IMR-90 (cell line): ENCODE measurements around the gene CKAP5. TPM values are rescaled to one million over a fixed set of nuclear protein-coding genes. Genes with fewer than 3 reads are reported as not detected.

Experiments
- ATAC-seq: fragments of 200-7000 bp; cut with Tn5 transposase; 2 replicates; pipeline ENCODE4 v1.9.1; 2020; ENCODE audit warnings: low read depth, mild to moderate bottlenecking, moderate library complexity
- BruUV-seq: library from RNA; stranded (reverse); fragments of 400-500 nt; replicated peaks from 2 replicates; lab custom pipeline; 2021; lab: Mats Ljungman, UMichigan
- CTCF ChIA-PET: fragments of 300-600 bp; formaldehyde crosslinking; extraction: SDS; loops from one replicate; lab custom pipeline; 2021; ENCODE audit warnings: antibody characterized with exemption; lab: Yijun Ruan, JAX
- POLR2A ChIA-PET: fragments of 300-600 bp; sonication (Branson Sonifier 250); formaldehyde crosslinking; loops from one replicate; lab custom pipeline; 2022; ENCODE audit warnings: antibody characterized with exemption; ENCODE audit not compliant: unreplicated experiment; lab: Charles Lee
- DNase-seq: peaks from one replicate; pipeline ENCODE4 v3.0.0; 2013
- H2AFZ ChIP-seq: replicated peaks from 2 replicates; pipeline ENCODE3; 2013; ENCODE audit warnings: low read length, mild to moderate bottlenecking; ENCODE audit not compliant: poor library complexity
- H2AK5ac ChIP-seq: 2 replicates; pipeline ENCODE4 v1.6.1; 2013; ENCODE audit warnings: low read depth, low read length, inconsistent platforms
- H2AK9ac ChIP-seq: replicated peaks from 2 replicates; pipeline ENCODE3; 2013; ENCODE audit warnings: mild to moderate bottlenecking, low read depth, low read length, moderate library complexity; ENCODE audit not compliant: poor library complexity
- H2BK120ac ChIP-seq: 2 replicates; pipeline ENCODE4 v1.6.1; 2013; ENCODE audit warnings: low read depth, low read length, inconsistent platforms
- H2BK15ac ChIP-seq: 3 replicates; pipeline ENCODE4 v1.6.1; 2013; ENCODE audit warnings: low read depth, low read length, inconsistent platforms
- H2BK20ac ChIP-seq: 2 replicates; pipeline ENCODE4 v1.6.1; 2013; ENCODE audit warnings: low read depth, mild to moderate bottlenecking, inconsistent platforms, low read length, moderate library complexity
- H2BK5ac ChIP-seq: 2 replicates; pipeline ENCODE4 v1.6.1; 2013; ENCODE audit warnings: mild to moderate bottlenecking, low read depth, low read length, inconsistent platforms; ENCODE audit not compliant: poor library complexity, severe bottlenecking
- H3K14ac ChIP-seq: replicated peaks from 2 replicates; pipeline ENCODE4 v1.6.1; 2013; ENCODE audit warnings: low read depth, low read length, inconsistent platforms
- H3K18ac ChIP-seq: 2 replicates; pipeline ENCODE4 v1.6.1; 2013; ENCODE audit warnings: low read depth, low read length, control low read depth
- H3K23ac ChIP-seq: 2 replicates; pipeline ENCODE4 v1.6.1; 2013; ENCODE audit warnings: low read depth, low read length, inconsistent platforms
- H3K27ac ChIP-seq: 2 replicates; pipeline ENCODE4 v1.5.1; 2013; ENCODE audit warnings: mild to moderate bottlenecking, control low read depth, low read length; ENCODE audit not compliant: insufficient read depth
- H3K27me3 ChIP-seq: 2 replicates; pipeline ENCODE4 v1.6.1; 2013; ENCODE audit warnings: low read length; ENCODE audit not compliant: control insufficient read depth, insufficient read depth
- H3K36me3 ChIP-seq: 2 replicates; pipeline ENCODE4 v1.6.1; 2013; ENCODE audit warnings: low read length, mixed read lengths; ENCODE audit not compliant: control insufficient read depth, insufficient read depth
- H3K4ac ChIP-seq: 2 replicates; pipeline ENCODE4 v1.6.1; 2013; ENCODE audit warnings: low read depth, low read length, inconsistent platforms
- H3K4me1 ChIP-seq: 2 replicates; pipeline ENCODE4 v1.6.1; 2013; ENCODE audit warnings: low read length, mixed read lengths; ENCODE audit not compliant: control insufficient read depth, insufficient read depth
- H3K4me2 ChIP-seq: 2 replicates; pipeline ENCODE4 v1.6.1; 2013; ENCODE audit warnings: low read depth, mild to moderate bottlenecking, control low read depth, low read length, moderate library complexity
- H3K4me3 ChIP-seq: 2 replicates; pipeline ENCODE4 v1.5.1; 2013; ENCODE audit warnings: low read depth, mild to moderate bottlenecking, control low read depth, low read length, moderate library complexity; ENCODE audit not compliant: insufficient read depth
- H3K56ac ChIP-seq: 2 replicates; pipeline ENCODE4 v1.6.1; 2013; ENCODE audit warnings: low read length, inconsistent platforms; ENCODE audit not compliant: insufficient read depth; ENCODE audit errors: extremely low read depth
- H3K79me1 ChIP-seq, 2 experiments: 2 replicates each; pipeline ENCODE4 v1.6.1; 2013; ENCODE audit warnings: low read length in 2 of 2, inconsistent platforms in 1 of 2, low read depth in 1 of 2
- H3K9ac ChIP-seq: 2 replicates; pipeline ENCODE4 v1.6.1; 2013; ENCODE audit warnings: low read depth, low read length, control low read depth
- H3K9me1 ChIP-seq: 2 replicates; pipeline ENCODE4 v1.6.1; 2013; ENCODE audit warnings: low read length, inconsistent platforms; ENCODE audit not compliant: insufficient read depth
- H3K9me3 ChIP-seq: 2 replicates; pipeline ENCODE4 v1.6.1; 2013; ENCODE audit warnings: low read length; ENCODE audit not compliant: control insufficient read depth, insufficient read depth
- H4K20me1 ChIP-seq: 2 replicates; pipeline ENCODE4 v1.6.1; 2013; ENCODE audit warnings: low read length, inconsistent platforms; ENCODE audit not compliant: insufficient read depth
- H4K5ac ChIP-seq: 2 replicates; pipeline ENCODE4 v1.6.1; 2013; ENCODE audit warnings: mild to moderate bottlenecking, low read depth, low read length, control low read depth
- H4K8ac ChIP-seq, 2 experiments: 2 replicates each; pipeline ENCODE4 v1.6.1; 2013; ENCODE audit warnings: low read depth in 2 of 2, low read length in 2 of 2, control low read depth in 1 of 2, inconsistent platforms in 1 of 2
- H4K91ac ChIP-seq: 2 replicates; pipeline ENCODE4 v1.6.1; 2013; ENCODE audit warnings: low read depth, low read length, inconsistent platforms; ENCODE audit not compliant: insufficient read depth
- CEBPB ChIP-seq: IDR thresholded peaks from 2 replicates; pipeline ENCODE4 v1.6.1; 2012; ENCODE audit warnings: low read depth, low read length, improper control_type of control experiment
- CHD1 ChIP-seq: IDR thresholded peaks from 2 replicates; pipeline ENCODE4 v1.6.1; 2012; ENCODE audit warnings: low read depth, low read length, improper control_type of control experiment
- CTCF ChIP-seq: conservative IDR thresholded peaks from 2 replicates; pipeline ENCODE4 v1.5.1; 2012; ENCODE audit warnings: mild to moderate bottlenecking, low read depth, low read length, improper control_type of control experiment
- ELK1 ChIP-seq: fragments of 150-350 bp; IDR thresholded peaks from 2 replicates; pipeline ENCODE4 v1.6.1; 2016; ENCODE audit warnings: low read depth, mild to moderate bottlenecking, low read length, moderate library complexity, borderline replicate concordance
- FOS ChIP-seq: fragments of 150-350 bp; IDR thresholded peaks from 2 replicates; pipeline ENCODE4 v1.6.1; 2016; ENCODE audit warnings: low read depth, low read length
- MAZ ChIP-seq: IDR thresholded peaks from 2 replicates; pipeline ENCODE4 v1.6.1; 2012; ENCODE audit warnings: low read depth, mild to moderate bottlenecking, low read length, improper control_type of control experiment, moderate library complexity, borderline replicate concordance
- RAD21 ChIP-seq: IDR thresholded peaks from 2 replicates; pipeline ENCODE4 v1.6.1; 2012; ENCODE audit warnings: low read length, improper control_type of control experiment
- RCOR1 ChIP-seq: IDR thresholded peaks from 2 replicates; pipeline ENCODE4 v1.6.1; 2012; ENCODE audit warnings: mild to moderate bottlenecking, low read length, improper control_type of control experiment; ENCODE audit not compliant: insufficient replicate concordance
- RFX5 ChIP-seq: IDR thresholded peaks from 2 replicates; pipeline ENCODE4 v1.8.0; 2012; ENCODE audit warnings: low read depth, mild to moderate bottlenecking, low read length, moderate library complexity
- SMC3 ChIP-seq: fragments of 150-350 bp; IDR thresholded peaks from 2 replicates; pipeline ENCODE4 v1.6.1; 2016; ENCODE audit warnings: low read depth, mild to moderate bottlenecking, antibody characterized with exemption, low read length, moderate library complexity
- USF2 ChIP-seq: fragments of 150-350 bp; IDR thresholded peaks from 2 replicates; pipeline ENCODE4 v1.6.1; 2017; ENCODE audit warnings: mild to moderate bottlenecking, antibody characterized with exemption, low read length, low read depth
- WGBS, 2 experiments: methylation state at CpG; one replicate each; pipeline versions ENCODE4 v1.1.5 to v1.1.7; 2013; ENCODE audit warnings: missing lambda C conversion rate in 2 of 2; ENCODE audit not compliant: insufficient read length in 1 of 2; ENCODE audit errors: extremely low coverage in 2 of 2; 5-methylcytosine and 5-hydroxymethylcytosine counted together
- dilution Hi-C: fragments of 300-500 bp; cut with HindIII; formaldehyde crosslinking; loops from one replicate; pipeline ENCODE4 v1.14.3; 2018; ENCODE audit warnings: low sequenced_read_pairs; ENCODE audit not compliant: unreplicated experiment
- in situ Hi-C: fragments of 300-500 bp; cut with MboI; formaldehyde crosslinking; loops from 3 replicates; pipeline ENCODE4 v1.14.3; 2019; ENCODE audit warnings: low sequenced_read_pairs, inconsistent platforms, mixed read lengths
- intact Hi-C: fragments of 100-400 bp; cut with micrococcal nuclease; formaldehyde crosslinking; loops from 2 replicates; pipeline ENCODE4 v1.10.0; 2022
- polyA plus RNA-seq, 3 experiments: library from polyadenylated mRNA; depleted of rRNA; stranded (reverse); fragments of >200 nt; gene quantifications; 2 replicates each; pipeline ENCODE4 v1.2.3, GENCODE V29; 2012; ENCODE audit warnings: low replicate concordance in 1 of 3
- total RNA-seq: library from RNA; depleted of rRNA; stranded (reverse); fragments of >200 nt; gene quantifications from 2 replicates; pipeline ENCODE4 v1.2.3, GENCODE V29; 2012

Gene CKAP5
- total and polyA plus RNA-seq, 2 of the 4 experiments (the other 2 are of a cell fraction), result 59.5 to 79.2 TPM

GRCh38 chr11:46725338-46726205, 120.5 kb downstream of the CKAP5 start (continued):
- no peak for TF ChIP-seq CEBPB
- TF ChIP-seq FOS, result no peak

GRCh38 chr11:46724088-46724487, 122.0 kb downstream of the CKAP5 start:
- no peak overlapping the region for H3K4me3 ChIP-seq
- no peaks in the 10 kb centered on the region for H3K79me1 ChIP-seq
- no peak overlapping the region for H2BK120ac ChIP-seq
- H3K36me3 ChIP-seq, result no peaks in the 10 kb centered on the region
- no peak overlapping the region for H3K4ac ChIP-seq
- H2AK5ac ChIP-seq, result peak overlapping the region; percentile 39; the same call in 1 of the 2 replicates
- ATAC-seq (peak; percentile 24; the same call in 1 of the 2 replicates), DNase-seq (no peak)
- H3K4me2 ChIP-seq, result no peak overlapping the region
- intact Hi-C loops, result no loop called here
- no peaks in the 10 kb centered on the region for H3K9me3 ChIP-seq
- H3K4me1 ChIP-seq, result no peaks in the 10 kb centered on the region
- no peak overlapping the region for H2BK20ac ChIP-seq
- H2AK9ac ChIP-seq, result no peak overlapping the region
- H3K9me1 ChIP-seq, result 0 out of 2 replicates have a peak, but pooled peaks cover 3% of the 10 kb centered on the region
- BruUV-seq, result no TSS peak
- CTCF ChIA-PET, result no interaction called here
- no peak overlapping the region for H2BK5ac ChIP-seq
- H4K20me1 ChIP-seq, result no peaks in the 10 kb centered on the region
- no peak overlapping the region for H3K56ac ChIP-seq
- H4K5ac ChIP-seq, result no peak overlapping the region
- no peaks in the 10 kb centered on the region for H3K27me3 ChIP-seq
- H2BK15ac ChIP-seq, result 0 out of 3 replicates have a peak overlapping the region, but pooled peaks have one; percentile 5
- in situ Hi-C loops, result no loop called here
- H3K9ac ChIP-seq, result no peak overlapping the region
- no peak overlapping the region for H3K14ac ChIP-seq
- WGBS, 2 experiments, result 65% methylated on average over 4 of the region's 8 CpGs; no CpG with 5 or more reads in 1 of the 2 experiments
- H4K91ac ChIP-seq, result no peak overlapping the region
- H4K8ac ChIP-seq, result no peak overlapping the region
- H3K18ac ChIP-seq, result no peak overlapping the region
- POLR2A ChIA-PET, result no interaction called here
- H3K27ac ChIP-seq, result no peak overlapping the region
- H2AFZ ChIP-seq, result peak overlapping the region; percentile 67
- no peak overlapping the region for H3K23ac ChIP-seq
- dilution Hi-C loops, result no loop called here
- TF ChIP-seq CEBPB, result no peak
- TF ChIP-seq RFX5, result no peak
- TF ChIP-seq ELK1, result no peak
- TF ChIP-seq CHD1, result no peak
- no peak for TF ChIP-seq MAZ
- no peak for TF ChIP-seq FOS
- no peak for TF ChIP-seq SMC3
- TF ChIP-seq RCOR1, result no peak
- no peak for TF ChIP-seq RAD21
- TF ChIP-seq CTCF, result no peak
- no peak for TF ChIP-seq USF2
